ENCODE results near the gene HRG.

DNA sequence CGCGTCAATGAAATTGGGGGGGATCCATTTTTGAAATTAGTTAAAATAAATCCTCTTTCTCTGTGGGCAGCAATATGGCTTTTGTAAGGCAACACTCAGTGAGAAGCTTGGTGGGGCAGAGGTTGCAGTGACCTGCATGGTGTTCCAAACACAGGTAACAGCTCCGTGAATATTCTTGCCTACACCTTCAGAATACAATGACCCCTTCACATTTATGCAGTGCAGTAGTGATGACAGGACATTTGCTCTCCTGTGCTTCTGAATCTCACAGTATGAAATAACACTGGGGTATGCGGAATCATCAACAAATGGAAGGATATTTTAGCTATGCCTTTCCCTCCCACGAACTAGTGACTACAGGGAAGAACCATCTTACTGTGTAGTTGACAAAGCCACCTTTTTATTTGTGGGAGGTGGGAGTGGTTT, 46.0 kb upstream of the HRG start:
- TF ChIP-seq POLR2A (IDR thresholded peaks at IDR 0.05) (no peak), EP300 (IDR thresholded peaks at IDR 0.05) (no peak)
- TF ChIP-seq, protein P1, sequence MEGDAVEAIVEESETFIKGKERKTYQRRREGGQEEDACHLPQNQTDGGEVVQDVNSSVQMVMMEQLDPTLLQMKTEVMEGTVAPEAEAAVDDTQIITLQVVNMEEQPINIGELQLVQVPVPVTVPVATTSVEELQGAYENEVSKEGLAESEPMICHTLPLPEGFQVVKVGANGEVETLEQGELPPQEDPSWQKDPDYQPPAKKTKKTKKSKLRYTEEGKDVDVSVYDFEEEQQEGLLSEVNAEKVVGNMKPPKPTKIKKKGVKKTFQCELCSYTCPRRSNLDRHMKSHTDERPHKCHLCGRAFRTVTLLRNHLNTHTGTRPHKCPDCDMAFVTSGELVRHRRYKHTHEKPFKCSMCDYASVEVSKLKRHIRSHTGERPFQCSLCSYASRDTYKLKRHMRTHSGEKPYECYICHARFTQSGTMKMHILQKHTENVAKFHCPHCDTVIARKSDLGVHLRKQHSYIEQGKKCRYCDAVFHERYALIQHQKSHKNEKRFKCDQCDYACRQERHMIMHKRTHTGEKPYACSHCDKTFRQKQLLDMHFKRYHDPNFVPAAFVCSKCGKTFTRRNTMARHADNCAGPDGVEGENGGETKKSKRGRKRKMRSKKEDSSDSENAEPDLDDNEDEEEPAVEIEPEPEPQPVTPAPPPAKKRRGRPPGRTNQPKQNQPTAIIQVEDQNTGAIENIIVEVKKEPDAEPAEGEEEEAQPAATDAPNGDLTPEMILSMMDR (IDR thresholded peaks at IDR 0.05), result no peak
